ENCODE data around the gene AMFR.
"Not testable (repeated sequence)": the region's sequence is repeated elsewhere in the genome, so short reads cannot be mapped to it uniquely, and the experiment has no call there.

The AMFR gene

DNA sequence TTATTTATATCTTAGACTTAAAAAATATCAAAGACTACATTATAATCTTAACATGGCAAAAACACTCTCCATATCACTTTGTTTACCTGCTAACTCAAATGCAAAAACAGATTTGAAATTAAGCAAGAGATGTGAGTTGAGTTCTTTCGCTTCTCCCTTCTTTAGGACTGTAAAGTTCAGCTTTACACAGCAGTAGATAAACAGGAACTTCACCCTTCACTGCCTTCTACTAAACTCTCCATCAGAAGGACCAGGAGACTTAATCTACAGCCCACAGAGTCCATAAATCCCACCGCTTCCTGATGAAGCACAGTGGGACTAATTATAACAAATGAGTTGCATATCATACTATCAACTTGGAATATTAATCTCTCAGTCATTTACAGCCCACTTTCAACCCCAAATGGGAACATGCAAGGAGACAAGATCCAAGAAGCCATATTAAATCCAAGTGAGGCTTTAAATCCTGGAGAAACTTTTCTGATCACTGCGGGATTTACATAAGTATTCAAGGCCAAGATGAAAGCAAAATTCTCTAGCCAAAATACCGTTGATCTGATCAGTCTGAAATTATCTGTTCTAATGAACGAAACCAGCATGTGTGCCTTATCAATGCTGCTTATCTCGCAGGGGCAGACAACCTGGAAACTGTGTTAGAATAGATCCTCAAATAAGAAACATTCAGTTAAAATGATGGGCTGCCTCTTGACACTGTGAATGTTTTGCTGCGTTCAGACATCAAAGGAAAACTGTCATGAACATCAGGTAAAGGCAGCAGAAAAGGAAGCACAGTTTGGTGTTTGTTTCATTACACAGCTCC is 1.6 kb downstream of the AMFR start:
- DNase-seq: no peak

GRCh38 chr16:56422896-56423441 is 2.4 kb downstream of the AMFR start:
- DNase-seq: no peak

DNA sequence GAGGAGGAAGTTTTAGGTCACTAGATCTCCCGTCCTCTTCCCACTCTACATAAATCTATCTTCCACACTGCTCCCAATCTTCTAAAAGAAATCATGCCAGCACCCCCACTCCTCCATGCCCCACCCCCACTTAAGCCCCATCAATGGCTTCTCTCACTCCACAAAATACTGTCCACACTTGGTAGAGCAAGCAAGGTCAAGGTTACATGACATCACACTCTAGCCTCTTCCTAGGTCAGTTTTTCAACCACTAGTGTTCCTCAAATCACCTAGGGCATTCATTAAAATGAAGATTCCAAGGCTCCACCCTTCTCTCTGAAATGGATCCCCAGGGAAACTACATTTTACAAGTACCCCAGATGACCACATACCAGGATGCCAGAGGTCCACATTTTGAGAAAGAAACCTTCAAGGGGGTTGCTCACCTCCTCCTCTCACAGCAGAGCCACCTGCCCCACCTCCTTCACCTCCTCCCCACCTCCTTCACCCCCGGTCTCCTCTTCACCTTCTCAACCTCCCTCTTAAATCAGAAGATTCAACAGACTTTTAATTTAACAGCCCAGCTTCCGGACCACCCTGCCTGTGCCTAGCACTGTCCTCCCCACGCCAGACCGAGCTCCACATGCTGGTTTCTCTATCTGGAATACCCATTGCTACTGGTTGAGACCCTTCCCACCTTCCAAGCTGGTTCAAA is 3.2 kb downstream of the AMFR start:
- no peak for DNase-seq

DNA sequence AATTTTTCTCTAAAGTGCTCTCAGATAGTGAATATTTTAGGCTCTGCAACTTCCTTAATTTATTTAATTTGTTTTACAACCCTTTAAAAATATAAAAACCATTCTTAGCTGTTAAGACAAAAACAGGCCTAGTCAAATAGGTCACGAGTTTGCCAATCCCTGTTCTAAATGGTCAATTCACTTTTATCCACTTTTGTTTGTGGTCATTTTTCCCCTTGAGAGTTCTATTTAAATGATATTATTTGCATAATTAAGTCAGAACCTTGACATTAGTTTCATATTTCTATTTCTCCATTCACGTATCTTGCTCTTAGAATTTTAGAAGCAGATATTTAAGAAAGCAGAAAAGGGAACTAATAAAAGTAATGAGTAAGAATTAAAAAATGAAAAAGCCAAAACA is 4.0 kb downstream of the AMFR start:
- no peak for DNase-seq

DNA sequence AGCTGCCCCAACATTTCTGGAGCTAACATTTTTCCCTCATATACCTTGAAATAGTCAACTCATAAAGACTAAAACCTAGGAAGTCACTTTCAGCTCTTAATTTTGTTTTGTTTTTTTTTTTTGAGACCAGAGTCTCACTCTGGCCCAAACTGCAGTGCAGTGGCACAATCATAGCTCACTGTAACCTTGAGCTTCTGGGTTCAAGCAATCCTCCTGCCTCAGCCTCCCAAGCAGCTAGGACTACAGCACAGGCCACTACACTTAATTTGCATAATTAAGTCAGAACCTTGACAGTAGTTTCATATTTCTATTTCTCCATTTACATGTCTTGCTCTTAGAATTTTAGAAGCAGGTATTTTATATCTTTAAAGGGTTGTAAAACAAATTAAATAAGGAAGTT is 4.7 kb downstream of the AMFR start:
- DNase-seq: no peak

DNA sequence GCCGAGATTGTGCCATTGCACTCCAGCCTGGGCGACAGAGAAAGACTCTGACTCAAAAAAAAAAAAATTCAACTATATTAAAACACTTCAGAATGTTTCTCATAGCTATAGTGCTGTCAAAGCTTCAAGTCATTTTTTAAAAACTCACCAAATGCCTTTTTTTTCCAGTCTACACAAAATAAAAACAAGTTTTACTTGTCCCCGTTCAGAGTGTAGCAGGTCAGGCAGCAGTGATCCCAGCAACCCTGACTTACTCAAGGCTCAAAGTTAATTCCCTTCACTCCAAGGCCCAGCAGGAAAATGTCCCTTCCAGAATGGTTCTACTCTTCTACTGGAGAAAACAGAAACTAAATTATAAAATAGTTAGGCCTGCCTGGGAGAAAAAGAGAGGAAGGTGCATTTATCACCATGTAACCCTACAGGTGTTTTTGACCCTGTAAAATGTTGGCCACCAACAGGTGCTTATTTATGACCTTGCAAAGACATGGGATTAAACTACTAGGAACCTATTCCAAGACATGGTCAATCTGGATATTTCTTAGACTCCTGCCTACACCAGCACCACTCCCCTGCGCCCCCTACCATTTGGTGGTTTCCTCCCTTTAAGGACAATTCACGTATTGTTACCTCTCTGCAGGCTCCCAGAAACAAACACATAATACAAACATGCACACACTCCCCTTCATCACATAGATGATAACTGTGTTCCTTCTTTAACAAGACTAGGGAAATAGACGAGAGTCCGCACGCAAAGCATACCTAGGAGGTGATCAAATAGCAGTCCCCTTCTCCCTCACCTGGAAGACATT is 5.4 kb downstream of the AMFR start:
- DNase-seq: no peak

DNA sequence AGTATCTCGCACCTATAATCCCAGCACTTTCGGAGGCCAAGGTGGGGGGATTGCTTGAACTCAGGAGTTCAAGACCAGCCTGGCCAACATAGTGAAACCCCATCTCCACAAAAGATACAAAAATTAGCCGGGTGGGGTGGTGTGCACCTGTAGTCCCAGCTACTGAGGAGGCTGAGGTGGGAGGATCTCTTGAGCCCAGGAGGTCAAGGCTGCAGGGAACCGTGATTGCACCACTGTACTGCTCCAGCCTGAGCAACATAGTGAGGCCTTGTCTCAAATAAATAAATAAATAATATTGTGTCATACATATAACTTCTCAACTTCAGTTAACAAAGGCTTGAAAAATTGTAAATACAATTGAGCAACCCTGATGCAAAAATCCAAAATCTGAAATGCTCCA is 8.2 kb downstream of the AMFR start:
- no peak for DNase-seq

GRCh38 chr16:56415875-56416274 is 9.5 kb downstream of the AMFR start:
- no peak for DNase-seq

GRCh38 chr16:56414366-56414765 is 11.0 kb downstream of the AMFR start:
- no peak for DNase-seq

GRCh38 chr16:56413381-56413780 is 12.0 kb downstream of the AMFR start:
- DNase-seq: no peak

- DNase-seq: no peak
Measured at GRCh38 chr16:56411624-56412023, 13.7 kb downstream of the AMFR start.

DNA sequence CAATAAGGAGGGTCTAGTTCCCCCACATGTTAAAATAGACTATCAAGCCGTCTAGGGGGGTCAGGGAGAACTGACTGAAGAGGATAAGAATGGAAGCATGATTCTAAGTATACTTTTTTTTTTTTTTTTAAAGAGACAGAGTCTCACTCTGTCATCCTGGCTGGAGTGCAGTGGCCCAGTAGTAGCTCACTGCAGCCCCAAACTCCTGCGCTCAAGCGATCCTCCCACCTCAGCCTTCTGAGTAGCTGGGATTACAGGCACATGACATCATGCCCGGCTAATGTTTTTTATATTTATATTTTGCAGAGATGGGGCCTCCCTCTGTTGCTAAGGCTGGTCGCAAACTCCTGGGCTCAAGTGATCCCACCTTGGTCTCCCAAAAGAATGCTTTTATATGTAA is 14.2 kb downstream of the AMFR start:
- no peak for DNase-seq

DNA sequence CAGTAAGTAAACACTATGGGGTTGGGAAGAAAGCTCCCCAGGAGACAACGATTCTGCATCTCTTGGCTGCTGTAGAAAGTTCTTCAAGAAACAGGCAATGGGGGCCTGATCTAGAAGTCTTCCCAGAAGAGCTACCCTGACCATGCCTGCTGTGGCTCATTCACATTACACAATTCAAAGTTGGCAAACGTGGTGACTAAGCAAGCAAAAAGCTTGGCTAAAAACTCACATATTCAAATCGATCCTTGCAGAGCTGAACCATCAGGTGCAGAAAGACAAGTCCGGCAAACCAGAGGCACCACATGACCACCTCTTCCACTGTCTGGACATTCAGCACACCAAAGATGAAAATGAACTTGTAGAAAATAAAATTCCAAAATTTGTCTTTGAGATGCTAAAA is 16.1 kb downstream of the AMFR start:
- no peak for DNase-seq

DNA sequence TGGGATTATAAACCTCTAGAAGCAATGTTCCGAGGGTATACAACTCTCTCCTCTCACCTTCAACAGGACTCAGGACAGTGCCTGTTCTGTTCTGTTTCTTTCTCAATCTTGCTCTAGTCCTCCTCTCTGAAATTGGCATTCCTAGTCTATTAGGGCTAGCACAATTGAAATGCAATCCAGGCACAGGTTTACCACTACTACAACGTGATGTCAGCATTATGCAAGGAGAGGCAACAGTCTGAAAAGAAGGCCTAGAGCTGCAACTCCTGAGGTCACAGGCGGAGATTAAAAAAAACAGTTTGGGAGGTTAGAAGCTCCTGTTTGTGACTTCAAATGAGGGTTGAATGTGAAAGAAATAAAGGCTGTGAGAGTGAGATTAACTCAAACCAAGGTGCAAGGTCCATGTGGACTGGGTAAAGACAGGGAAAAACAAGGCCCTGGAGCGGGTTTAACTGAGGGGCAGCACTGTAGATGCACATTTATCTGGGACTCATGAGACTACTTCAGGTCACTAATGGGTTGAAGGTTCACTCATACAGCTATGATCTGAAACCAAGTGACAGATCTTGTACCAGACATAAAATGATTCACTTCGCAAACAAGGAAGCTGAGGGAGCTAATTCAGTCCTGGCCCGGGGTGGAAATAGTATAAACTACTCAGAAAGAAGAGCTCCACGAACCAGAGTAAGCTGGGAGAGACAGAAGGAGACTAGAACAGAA is 16.8 kb downstream of the AMFR start:
- no peak for DNase-seq

DNA sequence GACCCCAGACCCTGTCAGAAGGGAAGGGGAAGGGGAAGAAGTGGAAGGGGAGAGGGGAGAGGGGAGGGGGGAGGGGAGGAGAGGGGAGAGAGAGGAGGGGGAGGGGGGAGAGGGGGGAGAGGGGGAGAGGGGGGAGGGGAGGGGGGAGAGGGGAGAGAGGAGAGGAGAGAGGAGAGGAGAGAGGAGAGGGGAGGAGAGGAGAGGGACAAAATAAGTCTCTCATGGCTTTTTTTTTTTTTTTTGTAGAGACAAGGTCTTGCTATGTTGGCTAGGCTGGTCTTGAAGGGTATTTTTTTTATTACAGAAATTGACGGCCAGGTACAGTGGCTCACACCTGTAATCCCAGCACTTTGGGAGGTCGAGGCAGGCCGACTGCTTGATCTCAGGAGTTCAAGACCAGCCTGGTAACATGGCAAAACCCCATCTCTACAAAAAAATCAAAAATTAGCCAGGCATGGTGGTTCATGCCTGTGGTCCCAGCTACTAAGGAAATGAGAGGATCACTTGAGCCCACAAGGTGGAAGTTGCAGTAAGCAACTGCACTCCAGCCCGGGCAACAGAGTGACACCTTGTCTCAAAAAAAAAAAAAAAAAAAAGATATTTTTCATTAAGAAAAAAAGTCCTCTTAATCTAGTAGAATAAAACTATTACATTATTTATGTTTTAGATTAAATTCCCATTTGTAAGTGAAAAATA is 19.2 kb downstream of the AMFR start:
- no peak for DNase-seq

- DNase-seq: no peak
Measured at GRCh38 chr16:56401482-56401881, 23.9 kb downstream of the AMFR start.

GRCh38 chr16:56400458-56400857 is 24.9 kb downstream of the AMFR start:
- DNase-seq: no peak

DNA sequence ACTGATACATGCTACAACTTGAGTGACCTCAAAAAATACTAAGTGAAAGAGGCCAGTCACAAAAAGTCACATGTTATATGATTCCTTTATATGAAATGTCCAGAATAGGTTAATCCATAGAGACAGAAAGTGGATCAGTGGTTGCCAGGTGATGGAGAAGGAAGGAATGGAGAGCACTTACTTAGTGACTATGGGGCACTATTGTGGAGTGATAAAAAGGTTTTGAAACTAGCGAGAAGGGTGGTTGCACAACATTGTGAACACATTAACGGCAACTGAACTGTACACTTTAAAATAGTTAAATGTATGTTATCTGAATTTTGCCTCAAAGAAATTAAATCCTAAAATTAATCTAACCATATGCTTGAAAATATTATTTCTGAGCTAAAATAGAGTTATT is 25.9 kb downstream of the AMFR start:
- DNase-seq: no peak

GRCh38 chr16:56399047-56399446 is 26.3 kb downstream of the AMFR start:
- DNase-seq: no peak

DNA sequence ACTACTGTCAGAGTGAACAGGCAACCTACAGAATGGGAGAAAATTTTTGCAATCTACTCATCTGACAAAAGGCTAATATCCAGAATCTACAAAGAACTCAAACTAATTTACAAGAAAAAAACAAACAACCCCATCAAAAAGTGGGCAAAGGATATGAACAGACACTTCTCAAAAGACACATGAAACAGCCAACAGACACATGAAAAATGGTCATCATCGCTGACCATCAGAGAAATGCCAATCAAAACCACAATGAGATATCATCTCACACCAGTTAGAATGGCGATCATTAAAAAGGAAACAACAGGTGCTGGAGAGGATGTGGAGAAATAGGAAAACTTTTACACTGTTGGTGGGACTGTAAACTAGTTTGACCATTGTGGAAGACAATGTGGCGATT is 28.6 kb downstream of the AMFR start:
- not testable (repeated sequence) for DNase-seq

- no peak for DNase-seq
Measured at GRCh38 chr16:56389554-56389953, 35.8 kb downstream of the AMFR start.

DNA sequence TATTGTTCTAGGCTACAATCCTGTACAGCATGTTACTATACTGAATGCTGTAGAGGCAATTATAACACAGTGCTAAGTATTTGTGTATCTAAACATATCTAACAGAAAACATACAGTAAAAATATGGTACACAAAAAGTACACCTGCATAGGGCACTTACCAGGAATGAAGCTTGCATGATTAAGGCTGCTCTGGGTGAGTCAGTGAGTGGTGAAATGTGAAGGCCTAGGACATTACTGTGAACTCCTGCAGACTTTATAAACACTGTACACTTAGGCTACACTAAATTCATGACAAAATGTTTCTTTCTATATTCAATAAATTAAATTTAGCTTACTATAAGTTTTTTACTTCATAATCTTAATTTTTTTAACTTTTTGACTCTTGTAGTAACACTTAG is 37.1 kb downstream of the AMFR start:
- no peak for DNase-seq
